Karpas-422 (cell line): ENCODE measurements around the gene GPC6. TPM values are rescaled to one million over a fixed set of nuclear protein-coding genes. Genes with fewer than 3 reads are reported as not detected.

Source experiments
- DNase-seq: peaks from one replicate; pipeline ENCODE4 v3.0.0-alpha.2; 2015
- H2AFZ ChIP-seq: fragments of 200-600 bp; sonication (generic); 2 replicates; pipeline ENCODE4 v1.6.1; 2014; ENCODE audit warnings: antibody characterized with exemption, low read length, mixed read lengths
- H3K27ac ChIP-seq: fragments of 200-600 bp; sonication (generic); 2 replicates; pipeline ENCODE4 v1.5.1; 2014; ENCODE audit warnings: mild to moderate bottlenecking, low read length, moderate library complexity
- H3K27me3 ChIP-seq: fragments of 200-600 bp; sonication (generic); 2 replicates; pipeline ENCODE4 v1.6.1; 2014; ENCODE audit warnings: low read length, mixed read lengths
- H3K36me3 ChIP-seq: fragments of 200-600 bp; sonication (generic); 2 replicates; pipeline ENCODE4 v1.6.1; 2014; ENCODE audit warnings: low read length, mixed read lengths; ENCODE audit not compliant: insufficient read depth
- H3K4me1 ChIP-seq: fragments of 200-600 bp; sonication (generic); 2 replicates; pipeline ENCODE4 v1.6.1; 2014; ENCODE audit warnings: mild to moderate bottlenecking, low read length, mixed read lengths
- H3K4me2 ChIP-seq: fragments of 200-600 bp; sonication (generic); 2 replicates; pipeline ENCODE4 v1.6.1; 2014; ENCODE audit warnings: low read length, low read depth, mild to moderate bottlenecking; ENCODE audit not compliant: poor library complexity, severe bottlenecking
- H3K4me3 ChIP-seq: fragments of 200-600 bp; sonication (generic); 2 replicates; pipeline ENCODE4 v1.5.1; 2014; ENCODE audit warnings: mild to moderate bottlenecking, antibody characterized with exemption, low read length, mixed read lengths
- H3K79me2 ChIP-seq: fragments of 200-600 bp; sonication (generic); 2 replicates; pipeline ENCODE4 v1.6.1; 2014; ENCODE audit warnings: mild to moderate bottlenecking, low read length, mixed read lengths
- H3K9ac ChIP-seq: fragments of 200-600 bp; sonication (generic); 2 replicates; pipeline ENCODE4 v1.6.0; 2014; ENCODE audit warnings: low read length
- H3K9me2 ChIP-seq: fragments of 200-600 bp; sonication (generic), shearing (Covaris generic); replicated peaks from 2 replicates; pipeline ENCODE4 v1.6.0; 2014; ENCODE audit warnings: mild to moderate bottlenecking, low read length, moderate library complexity; ENCODE audit not compliant: insufficient read depth
- H3K9me3 ChIP-seq: fragments of 300-700, 200-600 bp; sonication (generic); 2 replicates; pipeline ENCODE4 v1.6.1; 2014; ENCODE audit warnings: low read length, mixed read lengths
- H4K20me1 ChIP-seq: fragments of 200-600 bp; sonication (generic); 2 replicates; pipeline ENCODE4 v1.6.1; 2014; ENCODE audit warnings: mild to moderate bottlenecking, antibody characterized with exemption, low read length, low read depth; ENCODE audit not compliant: insufficient read depth
- total RNA-seq: library from RNA; depleted of rRNA; stranded (reverse); fragments of >200 nt; shearing (Covaris generic); gene quantifications from 2 replicates; pipeline ENCODE4 v1.2.3, GENCODE V29; 2014; ENCODE audit warnings: low replicate concordance

GPC6 gene
- total RNA-seq, 1 experiment from 2014 or later = not detected

DNA sequence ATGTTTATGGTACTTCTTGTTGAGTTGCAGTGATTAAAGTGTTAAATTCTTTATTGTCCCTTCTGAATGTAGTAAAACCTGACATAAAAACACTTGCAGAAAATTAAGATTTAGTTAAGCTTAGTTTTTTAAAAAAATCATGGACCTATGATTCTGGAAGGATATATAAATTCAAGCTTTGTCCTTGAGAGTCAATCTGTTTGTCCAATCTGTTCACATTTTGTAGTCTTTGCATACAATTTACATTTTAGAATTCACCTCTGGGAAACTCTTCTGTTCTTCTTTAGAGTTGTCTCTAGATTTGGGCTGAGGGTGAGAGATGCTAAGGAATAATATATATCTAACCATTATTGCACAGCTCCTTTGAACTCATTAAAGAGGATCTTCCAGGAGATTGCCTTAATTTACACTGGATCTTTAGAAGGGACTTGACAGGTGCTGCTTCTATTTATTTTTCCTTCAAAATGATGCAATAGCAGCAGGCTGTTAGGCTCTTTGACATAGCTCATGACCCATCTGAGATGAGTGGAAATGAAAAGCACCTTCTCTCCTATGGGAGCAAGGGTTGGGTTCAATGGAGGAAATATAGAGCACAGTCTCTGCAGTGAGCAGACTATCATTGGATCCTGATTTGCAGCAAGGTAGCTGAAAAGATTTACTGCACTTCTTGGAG is 433.9 kb downstream of the GPC6 start:
- no peak overlapping the region for H3K9ac ChIP-seq
- H2AFZ ChIP-seq = no peak overlapping the region
- H4K20me1 ChIP-seq = no peaks in the 10 kb centered on the region
- no peaks in the 10 kb centered on the region for H3K9me2 ChIP-seq
- no peaks in the 10 kb centered on the region for H3K27me3 ChIP-seq
- no peak for DNase-seq
- no peaks in the 10 kb centered on the region for H3K4me1 ChIP-seq
- no peak overlapping the region for H3K4me2 ChIP-seq
- H3K79me2 ChIP-seq = no peaks in the 10 kb centered on the region
- H3K27ac ChIP-seq = no peak overlapping the region
- H3K36me3 ChIP-seq = no peaks in the 10 kb centered on the region
- no peak overlapping the region for H3K4me3 ChIP-seq
- H3K9me3 ChIP-seq = peaks cover 35% of the 10 kb centered on the region

DNA sequence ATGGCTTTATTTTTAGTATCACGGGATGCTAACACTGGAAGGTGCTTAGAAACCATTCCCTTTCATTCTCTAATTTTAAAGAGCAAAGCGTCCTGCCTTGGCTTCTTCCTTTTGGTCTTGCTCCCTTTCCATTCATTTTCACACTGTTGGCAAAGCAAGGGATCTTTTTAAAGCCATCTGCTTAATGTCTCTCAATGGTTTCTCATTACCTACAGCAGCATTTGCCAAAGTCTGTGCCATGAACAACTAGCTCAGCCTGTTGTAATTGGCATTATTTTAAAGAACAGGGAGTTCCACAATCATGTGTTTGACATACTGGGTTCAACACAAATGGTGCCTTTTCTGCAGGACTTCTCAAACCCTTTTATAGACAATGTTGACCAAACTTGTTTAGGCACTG is 444.3 kb downstream of the GPC6 start:
- Histone ChIP-seq H3K4me2 (no peak overlapping the region), H3K4me1 (no peaks in the 10 kb centered on the region), H2AFZ (no peak overlapping the region), H3K4me3 (no peak overlapping the region), H3K27ac (no peak overlapping the region), H3K79me2 (no peaks in the 10 kb centered on the region), H3K36me3 (no peaks in the 10 kb centered on the region), H3K9ac (no peak overlapping the region), H3K27me3 (no peaks in the 10 kb centered on the region), H3K9me3 (peaks cover 20% of the 10 kb centered on the region), H3K9me2 (no peaks in the 10 kb centered on the region), H4K20me1 (no peaks in the 10 kb centered on the region)
- no peak for DNase-seq

DNA sequence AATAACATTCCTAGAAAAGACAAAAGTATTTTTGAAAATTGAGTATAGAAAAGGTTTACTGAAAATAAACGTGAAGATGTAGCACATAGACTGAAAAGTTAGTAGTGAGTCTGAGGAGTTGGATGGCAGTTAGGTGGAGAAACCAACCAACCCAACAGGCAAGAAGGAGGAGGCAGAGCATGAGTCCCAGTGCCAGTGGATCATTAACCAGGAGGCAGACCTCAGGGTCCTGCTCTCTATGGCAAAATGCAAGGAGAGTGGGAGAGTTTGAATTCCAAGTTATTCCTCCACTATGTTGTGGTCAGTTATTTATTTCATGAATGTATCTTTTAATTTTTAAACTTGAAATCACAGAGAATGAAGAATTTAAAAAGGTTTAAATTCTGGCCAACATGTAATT is 446.4 kb downstream of the GPC6 start:
- Histone ChIP-seq H3K4me1 (no peaks in the 10 kb centered on the region), H3K9me3 (peaks cover 26% of the 10 kb centered on the region), H3K36me3 (no peaks in the 10 kb centered on the region), H3K79me2 (no peaks in the 10 kb centered on the region), H3K9me2 (no peaks in the 10 kb centered on the region), H3K4me2 (no peak overlapping the region), H3K27ac (no peak overlapping the region), H3K9ac (no peak overlapping the region), H4K20me1 (no peaks in the 10 kb centered on the region), H3K27me3 (no peaks in the 10 kb centered on the region), H3K4me3 (no peak overlapping the region), H2AFZ (no peak overlapping the region)
- no peak for DNase-seq

DNA sequence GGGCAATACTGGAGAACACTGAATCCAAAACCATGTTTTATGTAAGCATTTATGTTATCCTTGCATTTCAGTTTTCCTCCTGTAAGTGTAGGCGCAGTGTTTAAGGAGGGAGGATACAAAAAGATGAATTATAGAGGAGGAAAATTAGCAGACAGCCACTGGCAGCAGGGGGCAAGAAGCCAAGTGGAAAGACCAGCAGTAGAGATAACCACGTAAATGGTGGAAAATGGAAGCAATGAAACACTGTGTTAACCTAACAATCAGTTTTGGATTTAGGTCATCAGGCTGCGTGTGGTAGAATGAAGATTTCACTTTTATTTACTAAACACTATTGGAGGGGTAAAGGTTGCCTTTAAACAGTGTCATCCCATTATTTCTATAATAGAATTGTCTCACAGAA is 447.3 kb downstream of the GPC6 start:
- peaks cover 30% of the 10 kb centered on the region for H3K9me3 ChIP-seq
- no peak overlapping the region for H3K4me3 ChIP-seq
- H3K9ac ChIP-seq = no peak overlapping the region
- no peaks in the 10 kb centered on the region for H3K79me2 ChIP-seq
- DNase-seq = no peak
- no peak overlapping the region for H3K27ac ChIP-seq
- H3K27me3 ChIP-seq = no peaks in the 10 kb centered on the region
- H3K36me3 ChIP-seq = no peaks in the 10 kb centered on the region
- H3K4me2 ChIP-seq = no peak overlapping the region
- no peaks in the 10 kb centered on the region for H3K9me2 ChIP-seq
- no peak overlapping the region for H2AFZ ChIP-seq
- H4K20me1 ChIP-seq = no peaks in the 10 kb centered on the region
- H3K4me1 ChIP-seq = no peaks in the 10 kb centered on the region

DNA sequence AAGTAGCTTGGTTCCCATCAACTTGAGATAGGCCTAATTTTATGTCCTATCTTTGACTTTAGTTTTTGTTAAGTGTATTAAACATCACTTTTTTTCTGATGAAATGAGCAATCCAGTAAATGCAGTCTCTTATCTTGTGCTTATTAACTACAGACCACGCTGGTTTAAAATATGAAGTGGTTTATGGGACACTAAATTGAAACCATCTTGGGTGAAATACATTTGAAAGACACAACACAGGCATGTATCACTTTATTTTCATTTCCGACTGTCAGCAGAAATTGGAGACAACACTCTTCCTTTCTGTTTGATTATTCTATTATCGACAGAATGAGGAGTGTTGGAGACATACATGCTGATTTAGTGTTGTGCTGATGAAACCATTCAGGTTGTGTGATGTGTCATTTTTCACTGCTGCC is 447.7 kb downstream of the GPC6 start:
- Histone ChIP-seq H3K36me3 (no peaks in the 10 kb centered on the region), H3K79me2 (no peaks in the 10 kb centered on the region), H3K9me3 (peaks cover 30% of the 10 kb centered on the region), H3K9me2 (no peaks in the 10 kb centered on the region), H3K4me2 (no peak overlapping the region), H2AFZ (no peak overlapping the region), H3K9ac (no peak overlapping the region), H4K20me1 (no peaks in the 10 kb centered on the region), H3K4me3 (no peak overlapping the region), H3K27me3 (no peaks in the 10 kb centered on the region), H3K4me1 (no peaks in the 10 kb centered on the region), H3K27ac (no peak overlapping the region)
- no peak for DNase-seq

DNA sequence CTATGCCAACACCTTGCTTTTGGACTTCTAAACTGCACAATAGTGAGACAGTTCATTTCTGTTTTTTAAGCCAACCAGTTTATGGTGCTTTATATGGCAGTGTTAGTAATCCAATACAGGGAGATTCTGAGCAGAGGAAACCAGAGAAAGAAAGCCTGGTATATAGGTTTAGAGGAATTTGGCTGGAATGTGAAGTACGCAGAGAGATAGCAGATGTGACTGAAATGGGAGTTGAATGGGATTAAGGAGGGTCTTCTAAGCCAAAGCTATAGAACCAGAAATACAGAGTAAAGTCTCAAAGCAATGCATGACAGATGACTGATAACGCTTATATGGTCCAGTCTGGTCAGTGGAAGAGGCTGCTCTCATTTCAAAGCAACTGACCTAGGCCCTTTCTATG is 453.7 kb downstream of the GPC6 start:
- Histone ChIP-seq H4K20me1 (no peaks in the 10 kb centered on the region), H3K79me2 (no peaks in the 10 kb centered on the region), H3K27ac (no peak overlapping the region), H3K4me3 (no peak overlapping the region), H2AFZ (no peak overlapping the region), H3K9me3 (peaks cover 35% of the 10 kb centered on the region), H3K9me2 (no peaks in the 10 kb centered on the region), H3K27me3 (no peaks in the 10 kb centered on the region), H3K36me3 (no peaks in the 10 kb centered on the region), H3K4me1 (no peaks in the 10 kb centered on the region), H3K9ac (no peak overlapping the region), H3K4me2 (no peak overlapping the region)
- no peak for DNase-seq

DNA sequence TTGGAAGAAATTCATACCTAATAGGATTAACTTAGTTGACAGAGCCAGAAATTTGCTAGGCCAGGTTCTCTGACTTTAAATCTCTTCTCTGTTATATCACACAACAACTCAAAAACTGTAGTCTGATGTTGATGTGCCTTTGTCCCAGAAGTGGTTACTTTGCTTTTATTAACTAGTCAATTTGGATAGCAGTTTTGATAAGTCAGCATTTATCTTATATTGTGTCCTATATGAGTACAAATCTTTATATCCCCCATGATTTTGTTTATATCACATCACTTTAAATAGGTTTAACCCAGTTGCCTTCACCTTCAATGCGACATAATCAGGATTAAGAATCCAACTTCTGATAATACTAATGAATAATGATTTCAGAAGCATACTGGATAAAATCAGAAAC is 459.3 kb downstream of the GPC6 start:
- Histone ChIP-seq H3K79me2 (no peaks in the 10 kb centered on the region), H3K9me3 (peaks cover 36% of the 10 kb centered on the region), H3K36me3 (no peaks in the 10 kb centered on the region), H4K20me1 (no peaks in the 10 kb centered on the region), H3K9ac (no peak overlapping the region), H3K4me1 (no peaks in the 10 kb centered on the region), H3K27me3 (no peaks in the 10 kb centered on the region), H3K4me2 (no peak overlapping the region), H3K9me2 (no peaks in the 10 kb centered on the region), H3K4me3 (no peak overlapping the region), H2AFZ (no peak overlapping the region), H3K27ac (no peak overlapping the region)
- DNase-seq = no peak

DNA sequence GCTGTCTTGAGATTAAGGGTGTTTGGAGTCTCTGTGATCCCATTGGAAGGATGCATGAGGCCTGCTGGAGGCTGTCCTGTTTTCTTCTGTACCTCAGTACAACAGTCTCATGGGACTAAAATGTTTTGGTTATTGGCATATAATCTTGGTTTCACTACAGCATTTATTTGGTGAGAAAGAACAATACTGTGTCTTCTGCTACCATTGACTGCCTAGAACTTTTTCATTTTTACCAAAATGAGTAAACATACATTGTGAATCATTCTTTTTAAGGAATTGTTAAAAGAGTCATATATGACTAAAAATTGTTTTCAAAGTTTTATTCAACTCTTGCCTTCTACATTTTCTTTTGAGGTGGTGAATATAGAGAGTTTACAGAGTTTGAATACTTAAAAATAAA is 459.8 kb downstream of the GPC6 start:
- Histone ChIP-seq H4K20me1 (no peaks in the 10 kb centered on the region), H3K36me3 (no peaks in the 10 kb centered on the region), H3K9ac (no peak overlapping the region), H3K9me3 (peaks cover 34% of the 10 kb centered on the region), H3K79me2 (no peaks in the 10 kb centered on the region), H2AFZ (no peak overlapping the region), H3K4me2 (no peak overlapping the region), H3K4me1 (no peaks in the 10 kb centered on the region), H3K4me3 (no peak overlapping the region), H3K27ac (no peak overlapping the region), H3K27me3 (no peaks in the 10 kb centered on the region), H3K9me2 (no peaks in the 10 kb centered on the region)
- no peak for DNase-seq

DNA sequence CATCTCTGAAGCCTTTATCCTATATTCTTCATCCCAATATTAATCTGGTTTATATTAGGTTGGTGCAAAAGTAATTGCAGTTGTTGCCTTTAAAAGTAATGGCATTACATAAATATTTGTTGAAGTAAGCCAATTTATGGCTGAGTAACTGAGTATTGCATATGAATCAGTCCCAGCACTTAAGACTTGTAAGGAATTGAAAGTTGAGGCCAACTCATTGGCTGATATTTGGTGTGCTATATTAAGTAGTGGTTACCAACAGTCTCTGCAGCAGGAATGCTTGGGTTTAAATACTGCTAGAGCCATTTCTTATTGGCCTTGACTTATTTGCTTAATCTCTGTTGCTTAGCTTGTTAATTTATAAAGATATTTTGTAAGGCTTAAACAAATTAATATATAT is 460.7 kb downstream of the GPC6 start:
- no peak overlapping the region for H3K27ac ChIP-seq
- H3K36me3 ChIP-seq = no peaks in the 10 kb centered on the region
- H3K9me3 ChIP-seq = peaks cover 30% of the 10 kb centered on the region
- no peak overlapping the region for H3K9ac ChIP-seq
- H2AFZ ChIP-seq = no peak overlapping the region
- no peaks in the 10 kb centered on the region for H4K20me1 ChIP-seq
- no peak for DNase-seq
- H3K4me2 ChIP-seq = no peak overlapping the region
- H3K27me3 ChIP-seq = no peaks in the 10 kb centered on the region
- H3K4me3 ChIP-seq = no peak overlapping the region
- no peaks in the 10 kb centered on the region for H3K4me1 ChIP-seq
- no peaks in the 10 kb centered on the region for H3K79me2 ChIP-seq
- no peaks in the 10 kb centered on the region for H3K9me2 ChIP-seq
